WTC11 (cell line): ENCODE data around the gene UEVLD. TPM values are rescaled to one million over a fixed set of nuclear protein-coding genes. Genes with fewer than 3 reads are reported as not detected.

Source experiments
- ATAC-seq: fragments of 200-7000 bp; cut with Tn5 transposase; 2 replicates; pipeline ENCODE4 v1.10.0; 2021; ENCODE audit warnings: mild to moderate bottlenecking, moderate library complexity
- CTCF ChIA-PET: fragments of 300-600 bp; sonication (Branson Sonifier 250); formaldehyde crosslinking; loops from one replicate; lab custom pipeline; 2021; ENCODE audit warnings: antibody characterized with exemption; lab: Charles Lee
- POLR2A ChIA-PET: fragments of 350-600 bp; sonication (Branson Sonifier 250); formaldehyde crosslinking; loops from one replicate; lab custom pipeline; 2021; ENCODE audit warnings: antibody characterized with exemption; lab: Charles Lee
- DNase-seq: peaks from one replicate; pipeline ENCODE4 v3.0.0; 2021; ENCODE audit warnings: low spot score
- H3K27ac Mint-ChIP-seq: 2 replicates; pipeline ENCODE4 v1.8.0; 2021; ENCODE audit warnings: mixed read lengths
- H3K27me3 Mint-ChIP-seq: 2 replicates; pipeline ENCODE4 v1.8.0; 2021; ENCODE audit warnings: low read depth, mild to moderate bottlenecking, moderate library complexity, mixed read lengths
- H3K36me3 Mint-ChIP-seq: 2 replicates; pipeline ENCODE4 v1.8.0; 2021; ENCODE audit warnings: mixed read lengths
- H3K4me1 Mint-ChIP-seq: 2 replicates; pipeline ENCODE4 v1.8.0; 2022; ENCODE audit warnings: mixed read lengths
- H3K4me3 Mint-ChIP-seq: 2 replicates; pipeline ENCODE4 v1.8.0; 2021; ENCODE audit warnings: mild to moderate bottlenecking, moderate library complexity, mixed read lengths
- H3K9me3 Mint-ChIP-seq: 2 replicates; pipeline ENCODE4 v1.8.0; 2021; ENCODE audit warnings: mixed read lengths
- ATF1 ChIP-seq: sonication (generic); formaldehyde crosslinking; IDR thresholded peaks from 2 replicates; pipeline ENCODE4 v1.8.1; 2023; ENCODE audit warnings: mild to moderate bottlenecking, moderate library complexity, missing genetic modification reagents
- CBFB ChIP-seq: sonication (generic); formaldehyde crosslinking; IDR thresholded peaks from 2 replicates; pipeline ENCODE4 v1.8.1; 2022; ENCODE audit warnings: mild to moderate bottlenecking, low read depth, missing genetic modification reagents
- ELF4 ChIP-seq: sonication (generic); formaldehyde crosslinking; IDR thresholded peaks from 2 replicates; pipeline ENCODE4 v1.8.1; 2022; ENCODE audit warnings: low read depth, mild to moderate bottlenecking, moderate library complexity, missing genetic modification reagents
- FOXJ3 ChIP-seq: sonication (generic); formaldehyde crosslinking; IDR thresholded peaks from 2 replicates; pipeline ENCODE4 v1.9.0; 2021; ENCODE audit warnings: missing genetic modification reagents, mild to moderate bottlenecking, borderline replicate concordance
- JUN ChIP-seq: sonication (generic); formaldehyde crosslinking; IDR thresholded peaks from 2 replicates; pipeline ENCODE4 v1.8.0; 2023; ENCODE audit warnings: mild to moderate bottlenecking, missing genetic modification reagents
- SOX15 ChIP-seq: fragments of 250-450 bp; sonication (Bioruptor Pico); IDR thresholded peaks from 2 replicates; pipeline ENCODE4 v1.9.0; 2021; ENCODE audit warnings: mild to moderate bottlenecking
- TCF7 ChIP-seq: sonication (generic); formaldehyde crosslinking; IDR thresholded peaks from 2 replicates; pipeline ENCODE4 v1.8.0; 2022; ENCODE audit warnings: mild to moderate bottlenecking, low read depth, missing genetic modification reagents, moderate library complexity
- TEAD4 ChIP-seq: sonication (generic); formaldehyde crosslinking; IDR thresholded peaks from 2 replicates; pipeline ENCODE4 v1.8.0; 2022; ENCODE audit warnings: mild to moderate bottlenecking, missing genetic modification reagents
- ZNF423 ChIP-seq: fragments of 250-450 bp; sonication (Bioruptor Pico); IDR thresholded peaks from 2 replicates; pipeline ENCODE4 v2.1.2; 2022; ENCODE audit warnings: mild to moderate bottlenecking, moderate library complexity
- total RNA-seq: library from RNA; stranded (reverse); gene quantifications from 3 replicates; pipeline ENCODE4 v1.2.3, GENCODE V29; 2021
- TF ChIP-seq, protein P1 (sequence below): sonication (generic); formaldehyde crosslinking; IDR thresholded peaks from 2 replicates; pipeline ENCODE4 v1.8.0; 2023; ENCODE audit warnings: mild to moderate bottlenecking, missing genetic modification reagents
- TF ChIP-seq, protein P2 (sequence below): fragments of 250-450 bp; sonication (Bioruptor Pico); IDR thresholded peaks from 2 replicates; pipeline ENCODE4 v2.1.2; 2022; ENCODE audit warnings: mild to moderate bottlenecking, moderate library complexity
- TF ChIP-seq, protein P3 (sequence below): fragments of 200-600 bp; IDR thresholded peaks from 2 replicates; pipeline ENCODE4 v1.8.0; 2022; ENCODE audit warnings: antibody characterized with exemption
- TF ChIP-seq, protein P4 (sequence below): sonication (generic); formaldehyde crosslinking; IDR thresholded peaks from 2 replicates; pipeline ENCODE4 v1.8.1; 2022; ENCODE audit warnings: low read depth, mild to moderate bottlenecking, moderate library complexity, missing genetic modification reagents, borderline replicate concordance
- TF ChIP-seq, protein P5 (sequence below): sonication (generic); formaldehyde crosslinking; IDR thresholded peaks from 2 replicates; pipeline ENCODE4 v1.8.1; 2023; ENCODE audit warnings: mild to moderate bottlenecking, missing genetic modification reagents, moderate library complexity
- TF ChIP-seq, protein P6 (sequence below): sonication (generic); formaldehyde crosslinking; conservative IDR thresholded peaks from 2 replicates; pipeline ENCODE4 v1.8.1; 2022; ENCODE audit warnings: mild to moderate bottlenecking, missing genetic modification reagents
- TF ChIP-seq, protein P7 (sequence below): sonication (generic); formaldehyde crosslinking; IDR thresholded peaks from 2 replicates; pipeline ENCODE4 v1.8.0; 2023; ENCODE audit warnings: missing genetic modification reagents, mild to moderate bottlenecking, borderline replicate concordance

UEVLD gene
- total RNA-seq, 1 experiment from 2014 or later, result 7.5 TPM

DNA sequence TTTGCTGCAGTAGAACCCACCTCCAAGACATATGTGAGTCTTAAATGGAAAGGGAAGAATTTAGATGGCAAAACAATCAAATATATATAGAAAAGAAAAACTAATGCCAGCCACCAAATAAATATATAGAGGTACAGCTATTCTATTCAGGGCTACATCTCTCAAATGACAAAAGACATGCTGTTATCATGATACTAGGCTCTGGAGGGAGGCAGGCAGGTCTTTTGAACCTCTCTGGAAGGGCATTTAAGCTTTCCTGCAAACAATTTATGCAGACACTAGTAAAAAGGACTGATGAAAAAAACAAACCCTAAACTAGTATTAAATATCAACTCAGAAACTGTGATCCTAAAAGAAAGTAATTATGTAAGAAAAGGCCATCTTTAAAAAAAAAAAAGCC is 24.4 kb downstream of the UEVLD start:
- Mint-ChIP-seq H3K9me3 (no peaks in the 10 kb centered on the region), H3K27me3 (no peaks in the 10 kb centered on the region), H3K36me3 (no peaks in the 10 kb centered on the region), H3K4me3 (no peak overlapping the region), H3K4me1 (peaks cover 3% of the 10 kb centered on the region; the same call in 1 of the 2 replicates), H3K27ac (no peak overlapping the region)
- ChIA-PET POLR2A (no interaction called here), CTCF (interaction anchor here (0.7 to 1.7 kb wide), 4 partner anchors 24 to 320 kb away, joined by 3 to 7 read pairs (median 3); no protein-coding TSS in a partner anchor)
- TF ChIP-seq ATF1 (CRISPR knock-in tag) (no peak), ZNF423 (no peak), TEAD4 (CRISPR knock-in tag) (no peak), CBFB (no peak), FOXJ3 (CRISPR knock-in tag) (no peak), JUN (no peak), TCF7 (CRISPR knock-in tag) (no peak), ELF4 (CRISPR knock-in tag) (no peak), SOX15 (CRISPR knock-in tag) (no peak)
- TF ChIP-seq, protein P1, sequence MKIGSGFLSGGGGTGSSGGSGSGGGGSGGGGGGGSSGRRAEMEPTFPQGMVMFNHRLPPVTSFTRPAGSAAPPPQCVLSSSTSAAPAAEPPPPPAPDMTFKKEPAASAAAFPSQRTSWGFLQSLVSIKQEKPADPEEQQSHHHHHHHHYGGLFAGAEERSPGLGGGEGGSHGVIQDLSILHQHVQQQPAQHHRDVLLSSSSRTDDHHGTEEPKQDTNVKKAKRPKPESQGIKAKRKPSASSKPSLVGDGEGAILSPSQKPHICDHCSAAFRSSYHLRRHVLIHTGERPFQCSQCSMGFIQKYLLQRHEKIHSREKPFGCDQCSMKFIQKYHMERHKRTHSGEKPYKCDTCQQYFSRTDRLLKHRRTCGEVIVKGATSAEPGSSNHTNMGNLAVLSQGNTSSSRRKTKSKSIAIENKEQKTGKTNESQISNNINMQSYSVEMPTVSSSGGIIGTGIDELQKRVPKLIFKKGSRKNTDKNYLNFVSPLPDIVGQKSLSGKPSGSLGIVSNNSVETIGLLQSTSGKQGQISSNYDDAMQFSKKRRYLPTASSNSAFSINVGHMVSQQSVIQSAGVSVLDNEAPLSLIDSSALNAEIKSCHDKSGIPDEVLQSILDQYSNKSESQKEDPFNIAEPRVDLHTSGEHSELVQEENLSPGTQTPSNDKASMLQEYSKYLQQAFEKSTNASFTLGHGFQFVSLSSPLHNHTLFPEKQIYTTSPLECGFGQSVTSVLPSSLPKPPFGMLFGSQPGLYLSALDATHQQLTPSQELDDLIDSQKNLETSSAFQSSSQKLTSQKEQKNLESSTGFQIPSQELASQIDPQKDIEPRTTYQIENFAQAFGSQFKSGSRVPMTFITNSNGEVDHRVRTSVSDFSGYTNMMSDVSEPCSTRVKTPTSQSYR (CRISPR knock-in tag), result no peak
- TF ChIP-seq, protein P2, sequence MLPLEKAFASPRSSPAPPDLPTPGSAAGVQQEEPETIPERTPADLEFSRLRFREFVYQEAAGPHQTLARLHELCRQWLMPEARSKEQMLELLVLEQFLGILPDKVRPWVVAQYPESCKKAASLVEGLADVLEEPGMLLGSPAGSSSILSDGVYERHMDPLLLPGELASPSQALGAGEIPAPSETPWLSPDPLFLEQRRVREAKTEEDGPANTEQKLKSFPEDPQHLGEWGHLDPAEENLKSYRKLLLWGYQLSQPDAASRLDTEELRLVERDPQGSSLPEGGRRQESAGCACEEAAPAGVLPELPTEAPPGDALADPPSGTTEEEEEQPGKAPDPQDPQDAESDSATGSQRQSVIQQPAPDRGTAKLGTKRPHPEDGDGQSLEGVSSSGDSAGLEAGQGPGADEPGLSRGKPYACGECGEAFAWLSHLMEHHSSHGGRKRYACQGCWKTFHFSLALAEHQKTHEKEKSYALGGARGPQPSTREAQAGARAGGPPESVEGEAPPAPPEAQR (CRISPR knock-in tag), result no peak
- TF ChIP-seq, protein P3, sequence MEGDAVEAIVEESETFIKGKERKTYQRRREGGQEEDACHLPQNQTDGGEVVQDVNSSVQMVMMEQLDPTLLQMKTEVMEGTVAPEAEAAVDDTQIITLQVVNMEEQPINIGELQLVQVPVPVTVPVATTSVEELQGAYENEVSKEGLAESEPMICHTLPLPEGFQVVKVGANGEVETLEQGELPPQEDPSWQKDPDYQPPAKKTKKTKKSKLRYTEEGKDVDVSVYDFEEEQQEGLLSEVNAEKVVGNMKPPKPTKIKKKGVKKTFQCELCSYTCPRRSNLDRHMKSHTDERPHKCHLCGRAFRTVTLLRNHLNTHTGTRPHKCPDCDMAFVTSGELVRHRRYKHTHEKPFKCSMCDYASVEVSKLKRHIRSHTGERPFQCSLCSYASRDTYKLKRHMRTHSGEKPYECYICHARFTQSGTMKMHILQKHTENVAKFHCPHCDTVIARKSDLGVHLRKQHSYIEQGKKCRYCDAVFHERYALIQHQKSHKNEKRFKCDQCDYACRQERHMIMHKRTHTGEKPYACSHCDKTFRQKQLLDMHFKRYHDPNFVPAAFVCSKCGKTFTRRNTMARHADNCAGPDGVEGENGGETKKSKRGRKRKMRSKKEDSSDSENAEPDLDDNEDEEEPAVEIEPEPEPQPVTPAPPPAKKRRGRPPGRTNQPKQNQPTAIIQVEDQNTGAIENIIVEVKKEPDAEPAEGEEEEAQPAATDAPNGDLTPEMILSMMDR, result no peak
- TF ChIP-seq, protein P4, sequence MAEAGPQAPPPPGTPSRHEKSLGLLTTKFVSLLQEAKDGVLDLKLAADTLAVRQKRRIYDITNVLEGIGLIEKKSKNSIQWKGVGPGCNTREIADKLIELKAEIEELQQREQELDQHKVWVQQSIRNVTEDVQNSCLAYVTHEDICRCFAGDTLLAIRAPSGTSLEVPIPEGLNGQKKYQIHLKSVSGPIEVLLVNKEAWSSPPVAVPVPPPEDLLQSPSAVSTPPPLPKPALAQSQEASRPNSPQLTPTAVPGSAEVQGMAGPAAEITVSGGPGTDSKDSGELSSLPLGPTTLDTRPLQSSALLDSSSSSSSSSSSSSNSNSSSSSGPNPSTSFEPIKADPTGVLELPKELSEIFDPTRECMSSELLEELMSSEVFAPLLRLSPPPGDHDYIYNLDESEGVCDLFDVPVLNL (CRISPR knock-in tag), result no peak
- TF ChIP-seq, protein P5, sequence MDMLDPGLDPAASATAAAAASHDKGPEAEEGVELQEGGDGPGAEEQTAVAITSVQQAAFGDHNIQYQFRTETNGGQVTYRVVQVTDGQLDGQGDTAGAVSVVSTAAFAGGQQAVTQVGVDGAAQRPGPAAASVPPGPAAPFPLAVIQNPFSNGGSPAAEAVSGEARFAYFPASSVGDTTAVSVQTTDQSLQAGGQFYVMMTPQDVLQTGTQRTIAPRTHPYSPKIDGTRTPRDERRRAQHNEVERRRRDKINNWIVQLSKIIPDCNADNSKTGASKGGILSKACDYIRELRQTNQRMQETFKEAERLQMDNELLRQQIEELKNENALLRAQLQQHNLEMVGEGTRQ (CRISPR knock-in tag), result no peak
- TF ChIP-seq, protein P6, sequence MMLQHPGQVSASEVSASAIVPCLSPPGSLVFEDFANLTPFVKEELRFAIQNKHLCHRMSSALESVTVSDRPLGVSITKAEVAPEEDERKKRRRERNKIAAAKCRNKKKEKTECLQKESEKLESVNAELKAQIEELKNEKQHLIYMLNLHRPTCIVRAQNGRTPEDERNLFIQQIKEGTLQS (CRISPR knock-in tag), result no peak
- TF ChIP-seq, protein P7, sequence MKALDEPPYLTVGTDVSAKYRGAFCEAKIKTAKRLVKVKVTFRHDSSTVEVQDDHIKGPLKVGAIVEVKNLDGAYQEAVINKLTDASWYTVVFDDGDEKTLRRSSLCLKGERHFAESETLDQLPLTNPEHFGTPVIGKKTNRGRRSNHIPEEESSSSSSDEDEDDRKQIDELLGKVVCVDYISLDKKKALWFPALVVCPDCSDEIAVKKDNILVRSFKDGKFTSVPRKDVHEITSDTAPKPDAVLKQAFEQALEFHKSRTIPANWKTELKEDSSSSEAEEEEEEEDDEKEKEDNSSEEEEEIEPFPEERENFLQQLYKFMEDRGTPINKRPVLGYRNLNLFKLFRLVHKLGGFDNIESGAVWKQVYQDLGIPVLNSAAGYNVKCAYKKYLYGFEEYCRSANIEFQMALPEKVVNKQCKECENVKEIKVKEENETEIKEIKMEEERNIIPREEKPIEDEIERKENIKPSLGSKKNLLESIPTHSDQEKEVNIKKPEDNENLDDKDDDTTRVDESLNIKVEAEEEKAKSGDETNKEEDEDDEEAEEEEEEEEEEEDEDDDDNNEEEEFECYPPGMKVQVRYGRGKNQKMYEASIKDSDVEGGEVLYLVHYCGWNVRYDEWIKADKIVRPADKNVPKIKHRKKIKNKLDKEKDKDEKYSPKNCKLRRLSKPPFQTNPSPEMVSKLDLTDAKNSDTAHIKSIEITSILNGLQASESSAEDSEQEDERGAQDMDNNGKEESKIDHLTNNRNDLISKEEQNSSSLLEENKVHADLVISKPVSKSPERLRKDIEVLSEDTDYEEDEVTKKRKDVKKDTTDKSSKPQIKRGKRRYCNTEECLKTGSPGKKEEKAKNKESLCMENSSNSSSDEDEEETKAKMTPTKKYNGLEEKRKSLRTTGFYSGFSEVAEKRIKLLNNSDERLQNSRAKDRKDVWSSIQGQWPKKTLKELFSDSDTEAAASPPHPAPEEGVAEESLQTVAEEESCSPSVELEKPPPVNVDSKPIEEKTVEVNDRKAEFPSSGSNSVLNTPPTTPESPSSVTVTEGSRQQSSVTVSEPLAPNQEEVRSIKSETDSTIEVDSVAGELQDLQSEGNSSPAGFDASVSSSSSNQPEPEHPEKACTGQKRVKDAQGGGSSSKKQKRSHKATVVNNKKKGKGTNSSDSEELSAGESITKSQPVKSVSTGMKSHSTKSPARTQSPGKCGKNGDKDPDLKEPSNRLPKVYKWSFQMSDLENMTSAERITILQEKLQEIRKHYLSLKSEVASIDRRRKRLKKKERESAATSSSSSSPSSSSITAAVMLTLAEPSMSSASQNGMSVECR (CRISPR knock-in tag), result no peak
- DNase-seq, result no peak
- ATAC-seq, result peak; percentile 60; the same call in 1 of the 2 replicates
